Adrenal gland (tissue), 5 donors: Measurements from ENCODE around the gene PUS1.

Source experiments
- CTCF ChIP-seq, 6 experiments: fragments of 450-650 bp in 4 of 6; fragments of 200-600 bp in 2 of 6; sonication (generic) in 1 of 6; IDR thresholded peaks; 1 replicate in 5 of 6; 2 replicates in 1 of 6; pipeline versions ENCODE4 v1.5.1 to v1.8.0; 2016 to 2021; ENCODE audit warnings: antibody characterized with exemption in 6 of 6, mild to moderate bottlenecking in 2 of 6, moderate library complexity in 1 of 6
- POLR2A ChIP-seq, 2 donors: fragments of 450-650 bp; IDR thresholded peaks; one replicate each; pipeline ENCODE4 v1.6.1; 2017; ENCODE audit warnings: antibody characterized with exemption in 2 of 2, mild to moderate bottlenecking in 2 of 2, moderate library complexity in 1 of 2
- donor health status: DM: no; HTN: no; CAD: no.

- TF ChIP-seq CTCF (IDR thresholded peaks at IDR 0.05), result no peak
- TF ChIP-seq POLR2A (IDR thresholded peaks at IDR 0.05), result no peak
Measured at GRCh38 chr12:131981388-131981787, 52.3 kb downstream of the PUS1 start.
